GM20000 (cell line): ENCODE measurements around the gene THOP1.
"Not testable (repeated sequence)": the region's sequence is repeated elsewhere in the genome, so short reads cannot be mapped to it uniquely, and the experiment has no call there.

Experiments
- DNase-seq: peaks from one replicate; pipeline ENCODE4 v3.0.0; 2012; ENCODE audit warnings: low spot score
- TF ChIP-seq, protein P1 (sequence below): IDR thresholded peaks from 2 replicates; pipeline ENCODE4 v1.5.1; 2012; ENCODE audit warnings: mild to moderate bottlenecking, control low read depth; ENCODE audit errors: extremely low read depth, missing control alignments

THOP1 gene

DNA sequence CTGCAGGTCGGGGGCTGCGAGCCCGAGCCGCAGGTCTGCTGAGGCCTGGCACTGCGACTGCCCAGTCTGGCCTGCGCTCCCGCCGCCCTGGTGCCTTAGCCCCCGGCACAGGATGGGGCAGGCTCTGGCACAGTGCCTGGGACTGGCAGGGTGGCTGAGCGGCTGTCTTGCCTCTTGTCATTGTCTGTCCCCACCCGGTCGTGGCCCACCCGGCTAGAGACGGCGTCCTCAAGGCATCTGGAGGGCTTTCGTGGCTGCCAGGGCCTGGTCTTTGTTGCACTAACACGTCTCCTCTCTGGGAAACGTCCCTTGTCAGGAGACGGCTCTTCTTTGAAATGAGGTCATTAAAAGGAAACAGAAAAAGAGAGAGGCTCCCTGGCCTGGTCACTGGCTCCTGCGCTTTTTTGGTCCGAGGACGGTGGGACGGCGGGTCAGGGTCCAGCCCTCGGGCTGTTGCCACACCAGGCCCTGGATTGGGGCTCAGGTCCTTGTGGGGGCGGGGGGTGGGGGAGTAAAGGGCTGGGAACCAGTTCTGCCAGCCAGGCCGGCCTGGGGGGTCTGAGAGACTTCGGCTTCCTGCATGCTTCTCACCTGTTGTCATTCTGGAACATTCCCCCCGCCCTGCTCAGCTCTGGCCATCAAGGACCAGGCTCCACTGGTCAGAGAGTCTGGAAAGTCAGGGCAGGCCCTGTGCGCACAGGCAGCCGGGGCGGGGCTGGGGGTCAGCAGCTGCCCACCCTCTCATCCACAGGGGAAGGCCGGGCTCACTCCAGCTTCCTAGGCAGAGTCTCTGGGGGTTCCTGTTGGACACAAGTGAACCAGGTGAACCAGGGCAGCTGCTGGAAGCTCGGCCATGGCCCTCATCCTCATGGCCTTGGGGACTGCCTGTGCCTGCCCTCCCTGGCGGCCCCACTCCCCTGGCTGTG is 28.2 kb downstream of the THOP1 start:
- peak; percentile 22 for DNase-seq
- TF ChIP-seq, protein P1, sequence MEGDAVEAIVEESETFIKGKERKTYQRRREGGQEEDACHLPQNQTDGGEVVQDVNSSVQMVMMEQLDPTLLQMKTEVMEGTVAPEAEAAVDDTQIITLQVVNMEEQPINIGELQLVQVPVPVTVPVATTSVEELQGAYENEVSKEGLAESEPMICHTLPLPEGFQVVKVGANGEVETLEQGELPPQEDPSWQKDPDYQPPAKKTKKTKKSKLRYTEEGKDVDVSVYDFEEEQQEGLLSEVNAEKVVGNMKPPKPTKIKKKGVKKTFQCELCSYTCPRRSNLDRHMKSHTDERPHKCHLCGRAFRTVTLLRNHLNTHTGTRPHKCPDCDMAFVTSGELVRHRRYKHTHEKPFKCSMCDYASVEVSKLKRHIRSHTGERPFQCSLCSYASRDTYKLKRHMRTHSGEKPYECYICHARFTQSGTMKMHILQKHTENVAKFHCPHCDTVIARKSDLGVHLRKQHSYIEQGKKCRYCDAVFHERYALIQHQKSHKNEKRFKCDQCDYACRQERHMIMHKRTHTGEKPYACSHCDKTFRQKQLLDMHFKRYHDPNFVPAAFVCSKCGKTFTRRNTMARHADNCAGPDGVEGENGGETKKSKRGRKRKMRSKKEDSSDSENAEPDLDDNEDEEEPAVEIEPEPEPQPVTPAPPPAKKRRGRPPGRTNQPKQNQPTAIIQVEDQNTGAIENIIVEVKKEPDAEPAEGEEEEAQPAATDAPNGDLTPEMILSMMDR = no peak

DNA sequence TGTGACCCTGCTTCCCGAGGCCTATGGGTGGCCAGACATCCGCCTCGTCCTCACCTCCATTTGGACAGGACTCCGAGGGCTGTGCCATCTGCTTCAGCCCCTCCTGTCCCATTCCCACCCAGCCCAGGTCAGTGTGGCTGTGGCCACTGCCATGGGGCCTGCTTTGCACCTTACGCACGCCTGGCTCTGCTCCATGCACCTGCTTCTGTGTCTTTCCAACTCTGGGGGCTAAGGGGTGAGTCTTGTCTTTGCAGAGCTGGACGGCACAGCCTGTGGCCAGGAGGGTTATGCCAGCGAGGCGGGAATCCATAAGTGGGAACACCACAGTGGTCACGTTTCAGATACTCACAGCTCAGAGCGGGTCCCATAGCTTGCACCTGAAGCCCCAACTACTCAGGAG is 29.1 kb downstream of the THOP1 start:
- TF ChIP-seq, protein P1 = no peak
- no peak for DNase-seq

DNA sequence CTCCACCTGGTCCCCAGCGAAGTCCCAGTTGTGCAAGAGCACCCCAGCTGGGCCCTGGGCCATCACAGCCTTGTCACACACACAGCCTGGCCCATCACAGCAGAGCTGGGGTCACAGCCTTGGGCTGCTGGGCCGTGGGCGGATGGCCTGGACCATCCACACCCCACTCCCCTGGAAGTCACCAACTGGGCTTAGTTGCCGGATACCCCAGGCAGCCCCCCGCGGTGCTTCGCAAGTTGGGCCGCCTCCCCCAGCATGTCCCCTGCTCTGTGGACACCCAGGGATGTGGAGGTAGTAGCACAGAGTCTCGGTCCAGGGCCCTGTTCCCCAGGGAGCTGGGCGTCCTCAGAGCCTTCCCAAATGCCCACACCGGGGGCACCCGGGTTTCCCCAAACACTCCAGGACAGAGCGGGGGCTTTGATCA is 29.9 kb downstream of the THOP1 start:
- TF ChIP-seq, protein P1 = no peak
- DNase-seq = peak; percentile 22

DNA sequence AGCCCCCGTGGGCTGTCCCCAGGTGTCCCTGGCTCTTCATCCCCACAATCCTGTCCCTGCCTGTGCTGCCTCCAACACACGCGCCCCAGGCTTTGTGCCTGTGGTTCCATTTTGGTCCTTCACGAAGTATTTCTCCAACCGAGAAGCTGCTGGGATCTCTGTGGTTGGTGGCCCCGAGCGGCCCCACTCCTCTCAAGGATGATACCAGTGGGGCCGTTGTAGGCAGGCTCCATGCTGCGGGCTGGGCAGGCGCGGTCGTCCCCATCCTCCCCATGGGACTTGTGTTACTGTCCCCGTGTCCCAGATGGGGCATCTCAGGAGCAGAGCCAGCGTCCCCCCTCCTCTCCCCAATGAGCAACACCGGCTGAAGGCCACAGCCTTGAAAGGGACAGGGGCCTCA is 30.6 kb downstream of the THOP1 start:
- peak; percentile 19 for DNase-seq
- TF ChIP-seq, protein P1 = no peak

DNA sequence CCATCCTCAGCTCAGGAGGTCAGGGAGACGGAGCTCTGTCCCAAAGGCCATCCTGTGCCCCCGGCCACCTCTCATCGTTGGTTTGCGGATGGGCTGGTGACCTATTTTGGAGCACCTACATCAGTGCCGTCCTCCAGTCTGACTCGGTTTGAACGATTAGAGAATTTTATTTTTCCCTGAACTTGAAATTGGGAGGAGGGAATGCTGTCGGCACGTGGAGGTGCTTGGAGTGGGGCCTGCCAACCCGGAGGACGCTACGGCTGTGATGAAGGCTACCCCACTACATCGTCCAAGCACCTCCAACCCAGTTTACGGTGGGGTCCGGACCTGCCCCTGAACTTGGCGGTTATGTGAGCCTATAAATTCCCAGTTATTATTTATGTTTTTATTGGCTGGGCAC is 31.3 kb downstream of the THOP1 start:
- TF ChIP-seq, protein P1 = no peak
- DNase-seq = no peak

DNA sequence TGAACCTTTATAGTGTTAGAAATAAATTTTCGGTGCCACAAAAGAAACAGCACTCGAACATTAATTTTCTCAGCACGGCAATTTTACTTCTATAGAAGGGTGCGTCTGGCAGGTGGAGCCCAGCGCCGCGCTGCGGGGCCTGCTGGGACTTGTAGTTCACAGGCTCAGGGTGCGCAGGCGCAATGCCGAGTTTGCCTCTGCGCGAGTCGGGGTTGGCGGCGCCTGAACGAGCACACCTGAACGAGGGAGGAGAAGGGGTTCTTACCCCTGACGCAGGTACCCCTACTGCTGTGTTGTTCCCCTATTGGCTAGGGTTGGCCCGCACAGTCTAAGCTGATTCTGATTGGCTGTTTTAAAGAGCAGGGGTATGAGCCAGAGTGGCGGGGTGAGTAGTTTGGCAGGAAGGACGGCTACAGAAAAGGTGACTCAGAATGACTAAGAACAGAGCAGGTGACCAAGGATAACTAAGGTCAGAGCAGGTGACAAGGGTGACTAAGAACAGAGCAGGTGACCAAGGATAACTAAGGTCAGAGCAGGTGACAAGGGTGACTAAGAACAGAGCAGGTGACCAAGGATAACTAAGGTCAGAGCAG is 32.0 kb downstream of the THOP1 start:
- DNase-seq = not testable (repeated sequence)

DNA sequence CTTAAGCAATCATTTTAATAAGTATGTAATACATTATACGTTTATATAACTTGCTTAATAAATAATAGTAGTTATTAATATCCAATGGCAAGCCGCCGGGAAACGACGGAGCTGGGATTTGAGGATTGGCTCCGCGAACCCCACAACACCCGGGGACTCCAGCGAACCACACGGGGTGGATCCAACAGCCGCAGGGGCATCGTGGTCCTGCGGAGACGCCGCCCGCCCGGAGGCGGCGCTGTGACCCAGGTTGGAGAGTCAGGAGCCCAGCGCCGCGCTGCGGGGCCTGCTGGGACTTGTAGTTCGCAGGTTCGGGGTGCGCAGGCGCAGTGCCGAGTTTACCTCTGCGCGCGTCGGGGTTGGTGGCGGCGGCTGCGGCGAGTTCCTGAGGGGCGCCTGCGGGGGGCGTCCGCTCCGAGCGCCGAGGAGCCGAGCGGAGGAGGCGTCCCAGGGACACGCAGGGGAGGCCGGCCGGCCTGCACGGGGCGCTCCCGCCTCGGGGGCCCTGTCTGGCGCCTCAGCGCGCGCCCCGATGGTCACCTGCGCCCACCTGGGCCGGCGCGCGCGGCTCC is 34.3 kb downstream of the THOP1 start, which contains the start of gene ZNF554:
Gene ZNF554, plus strand, starts transcription at position 329 of the 572 bp plus-strand sequence. Its CDS starts 204 bp downstream, at position 533.
- DNase-seq = peak; percentile 98
- TF ChIP-seq, protein P1 = peak; percentile 92
